HCT116 (cell line): ENCODE measurements around the gene SPOCD1. TPM values are rescaled to one million over a fixed set of nuclear protein-coding genes. Genes with fewer than 3 reads are reported as not detected.

ENCODE experiments used
- ATAC-seq: fragments of 200-7000 bp; cut with Tn5 transposase; 2 replicates; pipeline ENCODE4 v1.9.1; 2020; ENCODE audit warnings: mild to moderate bottlenecking, moderate library complexity
- BruUV-seq: library from RNA; stranded (reverse); fragments of 400-500 nt; replicated peaks from 2 replicates; lab custom pipeline; 2021; lab: Mats Ljungman, UMichigan
- CTCF ChIA-PET: fragments of 300-600 bp; sonication (Branson Sonifier 250); formaldehyde crosslinking; loops from one replicate; lab custom pipeline; 2021; ENCODE audit warnings: antibody characterized with exemption; lab: Charles Lee
- POLR2A ChIA-PET: fragments of 300-600, 350-600 bp; sonication (Branson Sonifier 250); formaldehyde crosslinking; loops from one replicate; lab custom pipeline; 2021; ENCODE audit warnings: antibody characterized with exemption; lab: Charles Lee
- RAD21 ChIA-PET, 2 experiments: fragments of 300-600 bp; sonication (Branson Sonifier 250); formaldehyde crosslinking; loops; one replicate each; lab custom pipeline; 2023; ENCODE audit warnings: low total read pairs in 2 of 2; ENCODE audit not compliant: uncharacterized antibody in 2 of 2, unreplicated experiment in 2 of 2, low non-redundant PET in 1 of 2; lab: Charles Lee
- DNase-seq: peaks from one replicate; pipeline ENCODE4 v3.0.0-alpha.2; 2010; ENCODE audit warnings: low read depth, low spot score
- H2AFZ ChIP-seq: fragments of 200-600 bp; shearing (Covaris generic), sonication (generic); 2 replicates; pipeline ENCODE4 v1.6.1; 2017; ENCODE audit warnings: low read depth, mixed run types, mixed read lengths, antibody characterized with exemption, low read length; ENCODE audit not compliant: poor library complexity, severe bottlenecking
- H3K27ac ChIP-seq: 2 replicates; pipeline ENCODE4 v1.5.1; 2012; ENCODE audit warnings: low read depth, low read length
- H3K27me3 ChIP-seq: fragments of 200-600 bp; sonication (generic); 2 replicates; pipeline ENCODE4 v1.6.1; 2016; ENCODE audit warnings: mixed run types, low read length, mixed read lengths; ENCODE audit not compliant: insufficient read depth
- H3K36me3 ChIP-seq, 2 experiments: fragments of 200-500 bp in 1 of 2; fragments of 200-600 bp in 1 of 2; sonication (Bioruptor generic) in 1 of 2; sonication (generic) in 1 of 2; 2 replicates each; pipeline versions ENCODE4 v1.5.1 to v1.6.1; 2014 to 2016; ENCODE audit warnings: low read length in 2 of 2, inconsistent platforms in 1 of 2, mixed read lengths in 1 of 2, mixed run types in 1 of 2; ENCODE audit not compliant: insufficient read depth in 2 of 2, control insufficient read depth in 1 of 2
- H3K4me1 ChIP-seq, 2 experiments: fragments of 200-600 bp in 1 of 2; sonication (generic) in 1 of 2; 2 replicates each; pipeline versions ENCODE4 v1.5.1 to v1.6.1; 2012 to 2017; ENCODE audit warnings: low read length in 2 of 2, inconsistent platforms in 1 of 2, mild to moderate bottlenecking in 1 of 2, mixed read lengths in 1 of 2, mixed run types in 1 of 2, moderate library complexity in 1 of 2; ENCODE audit not compliant: insufficient read depth in 2 of 2, control insufficient read depth in 1 of 2
- H3K4me2 ChIP-seq: fragments of 200-600 bp; sonication (generic); 2 replicates; pipeline ENCODE4 v1.6.1; 2017; ENCODE audit warnings: mixed run types, low read length, mixed read lengths
- H3K4me3 ChIP-seq, 2 experiments: fragments of 200-600 bp in 1 of 2; sonication (generic) in 1 of 2; replicated peaks in 1 of 2; 2 replicates each; pipeline ENCODE4 v1.5.1; 2011 to 2016; ENCODE audit warnings: low read length in 2 of 2, control low read depth in 1 of 2, low read depth in 1 of 2, mild to moderate bottlenecking in 1 of 2, mixed read lengths in 1 of 2, mixed run types in 1 of 2
- H3K79me2 ChIP-seq: fragments of 200-600 bp; sonication (generic); 2 replicates; pipeline ENCODE4 v1.6.1; 2017; ENCODE audit warnings: mild to moderate bottlenecking, mixed run types, low read length, moderate library complexity, mixed read lengths; ENCODE audit not compliant: insufficient read depth
- H3K9ac ChIP-seq: fragments of 200-600 bp; sonication (generic); 2 replicates; pipeline ENCODE4 v1.6.1; 2016; ENCODE audit warnings: low read length, mixed read lengths
- H3K9me2 ChIP-seq: fragments of 200-600 bp; sonication (generic), shearing (Covaris generic); 2 replicates; pipeline ENCODE4 v1.6.1; 2017; ENCODE audit warnings: mixed run types, mild to moderate bottlenecking, moderate library complexity; ENCODE audit not compliant: insufficient read depth
- H3K9me3 ChIP-seq, 2 experiments: fragments of 200-500 bp in 1 of 2; fragments of 200-600 bp in 1 of 2; sonication (Bioruptor generic) in 1 of 2; sonication (generic) in 1 of 2; 2 replicates each; pipeline ENCODE4 v1.6.1; 2014 to 2017; ENCODE audit warnings: low read length in 2 of 2, mixed read lengths in 2 of 2, inconsistent platforms in 1 of 2, low read depth in 1 of 2, mild to moderate bottlenecking in 1 of 2, mixed run types in 1 of 2, moderate library complexity in 1 of 2; ENCODE audit not compliant: control insufficient read depth in 1 of 2, insufficient read depth in 1 of 2
- H4K20me1 ChIP-seq: fragments of 200-600 bp; sonication (generic), shearing (Covaris generic); 2 replicates; pipeline ENCODE4 v1.6.1; 2017; ENCODE audit warnings: mixed run types, mild to moderate bottlenecking, moderate library complexity; ENCODE audit not compliant: insufficient read depth
- CBX3 ChIP-seq: IDR thresholded peaks from 2 replicates; pipeline ENCODE4 v1.6.1; 2012; ENCODE audit warnings: low read depth
- POLR2A ChIP-seq: IDR thresholded peaks from 2 replicates; pipeline ENCODE4 v1.7.0; 2011; ENCODE audit warnings: borderline replicate concordance; ENCODE audit not compliant: insufficient read depth, insufficient read length; ENCODE audit errors: extremely low read depth
- POLR2AphosphoS5 ChIP-seq: IDR thresholded peaks from 2 replicates; pipeline ENCODE4 v1.6.1; 2011; ENCODE audit warnings: mild to moderate bottlenecking, low read depth, low read length, moderate library complexity
- SIN3A ChIP-seq: IDR thresholded peaks from 2 replicates; pipeline ENCODE4 v1.6.1; 2012; ENCODE audit warnings: low read depth
- TCF7L2 ChIP-seq: IDR thresholded peaks from 2 replicates; pipeline ENCODE4 v1.7.0; 2011; ENCODE audit warnings: borderline replicate concordance, inconsistent platforms; ENCODE audit not compliant: insufficient read depth, insufficient read length; ENCODE audit errors: extremely low read depth
- YY1 ChIP-seq: IDR thresholded peaks from 2 replicates; pipeline ENCODE4 v1.6.1; 2011; ENCODE audit warnings: low read length, low read depth, moderate library complexity, mild to moderate bottlenecking; ENCODE audit not compliant: insufficient replicate concordance; ENCODE audit errors: extremely low read depth
- intact Hi-C: fragments of 100-400 bp; cut with micrococcal nuclease; formaldehyde crosslinking; loops from 2 replicates; pipeline ENCODE4 v1.10.0; 2022
- total RNA-seq: library from RNA; stranded (reverse); gene quantifications from one replicate; pipeline ENCODE4 v1.2.1, GENCODE V29; 2021; ENCODE audit not compliant: unreplicated experiment
- TF ChIP-seq, protein P1 (sequence below): IDR thresholded peaks from 2 replicates; pipeline ENCODE4 v1.6.1; 2012; ENCODE audit warnings: low read depth

Gene SPOCD1
- total RNA-seq, 1 experiment from 2014 or later = 5.0 TPM

DNA sequence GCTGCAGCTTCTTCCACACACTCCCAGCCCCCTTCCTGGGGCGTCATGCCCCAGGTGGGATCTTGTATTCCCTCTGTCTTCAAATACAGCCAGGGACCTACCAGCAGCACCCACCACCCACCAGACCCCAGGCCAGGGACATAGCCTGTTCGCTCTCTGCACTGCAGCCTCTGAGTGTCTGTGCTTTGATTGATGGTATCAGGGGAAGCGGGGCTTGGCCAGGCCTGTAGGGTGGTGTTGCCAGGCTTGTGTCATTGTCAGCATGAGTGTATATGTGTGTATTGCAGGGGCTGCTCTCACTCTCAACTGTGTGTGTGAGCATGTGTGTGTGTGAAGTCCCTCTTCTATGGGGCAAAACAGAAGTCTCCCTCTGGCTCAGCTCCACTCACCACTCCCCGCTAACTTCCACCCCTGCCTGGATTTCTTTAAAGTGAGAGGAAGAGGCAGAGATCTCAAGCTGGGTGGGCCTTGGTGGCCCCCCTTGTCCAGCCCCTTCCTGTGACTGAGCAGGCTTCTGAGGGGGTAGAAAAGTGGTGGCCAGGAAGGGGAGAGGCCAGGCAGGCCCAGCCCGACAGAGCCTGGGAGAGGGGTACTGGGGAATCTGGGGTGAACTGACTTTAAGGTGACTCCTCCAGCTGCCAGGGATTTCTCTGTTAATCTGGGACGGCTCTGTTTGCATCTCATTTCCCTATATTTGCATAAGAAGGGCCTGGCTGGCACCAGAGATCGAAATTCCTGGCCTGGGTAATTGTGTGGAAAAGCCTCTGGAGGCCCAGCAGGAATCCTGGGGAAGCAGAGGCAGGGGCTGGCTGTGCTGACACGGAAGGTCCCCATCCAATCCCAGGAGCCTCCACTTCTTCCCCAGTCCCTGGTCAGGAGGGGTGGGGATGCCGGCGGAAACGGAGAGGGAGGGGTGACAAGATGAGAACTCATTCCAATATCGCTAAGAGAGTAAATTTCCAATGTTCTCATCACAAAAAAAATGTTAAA is 33.1 kb downstream of the SPOCD1 start:
- Histone ChIP-seq H3K4me1 (peaks cover 0 to 17% of the 10 kb centered on the region in 2 experiments; a peak in 3 of 4 replicates), H3K4me2 (no peak overlapping the region), H3K9ac (no peak overlapping the region), H3K27ac (no peak overlapping the region), H3K4me3 (no peak overlapping the region), H2AFZ (no peak overlapping the region), H4K20me1 (no peaks in the 10 kb centered on the region), H3K79me2 (no peaks in the 10 kb centered on the region), H3K9me3 (no peaks in the 10 kb centered on the region), H3K9me2 (no peaks in the 10 kb centered on the region), H3K36me3 (no peaks in the 10 kb centered on the region), H3K27me3 (no peaks in the 10 kb centered on the region)
- ChIA-PET CTCF (no interaction called here), POLR2A (no interaction called here), RAD21 (no interaction called here)
- DNase-seq (no peak), ATAC-seq (no peak)
- TF ChIP-seq SIN3A = no peak
- TF ChIP-seq TCF7L2 = no peak
- no peak for TF ChIP-seq POLR2AphosphoS5
- no peak for TF ChIP-seq POLR2A
- no peak for TF ChIP-seq YY1
- TF ChIP-seq, protein P1, sequence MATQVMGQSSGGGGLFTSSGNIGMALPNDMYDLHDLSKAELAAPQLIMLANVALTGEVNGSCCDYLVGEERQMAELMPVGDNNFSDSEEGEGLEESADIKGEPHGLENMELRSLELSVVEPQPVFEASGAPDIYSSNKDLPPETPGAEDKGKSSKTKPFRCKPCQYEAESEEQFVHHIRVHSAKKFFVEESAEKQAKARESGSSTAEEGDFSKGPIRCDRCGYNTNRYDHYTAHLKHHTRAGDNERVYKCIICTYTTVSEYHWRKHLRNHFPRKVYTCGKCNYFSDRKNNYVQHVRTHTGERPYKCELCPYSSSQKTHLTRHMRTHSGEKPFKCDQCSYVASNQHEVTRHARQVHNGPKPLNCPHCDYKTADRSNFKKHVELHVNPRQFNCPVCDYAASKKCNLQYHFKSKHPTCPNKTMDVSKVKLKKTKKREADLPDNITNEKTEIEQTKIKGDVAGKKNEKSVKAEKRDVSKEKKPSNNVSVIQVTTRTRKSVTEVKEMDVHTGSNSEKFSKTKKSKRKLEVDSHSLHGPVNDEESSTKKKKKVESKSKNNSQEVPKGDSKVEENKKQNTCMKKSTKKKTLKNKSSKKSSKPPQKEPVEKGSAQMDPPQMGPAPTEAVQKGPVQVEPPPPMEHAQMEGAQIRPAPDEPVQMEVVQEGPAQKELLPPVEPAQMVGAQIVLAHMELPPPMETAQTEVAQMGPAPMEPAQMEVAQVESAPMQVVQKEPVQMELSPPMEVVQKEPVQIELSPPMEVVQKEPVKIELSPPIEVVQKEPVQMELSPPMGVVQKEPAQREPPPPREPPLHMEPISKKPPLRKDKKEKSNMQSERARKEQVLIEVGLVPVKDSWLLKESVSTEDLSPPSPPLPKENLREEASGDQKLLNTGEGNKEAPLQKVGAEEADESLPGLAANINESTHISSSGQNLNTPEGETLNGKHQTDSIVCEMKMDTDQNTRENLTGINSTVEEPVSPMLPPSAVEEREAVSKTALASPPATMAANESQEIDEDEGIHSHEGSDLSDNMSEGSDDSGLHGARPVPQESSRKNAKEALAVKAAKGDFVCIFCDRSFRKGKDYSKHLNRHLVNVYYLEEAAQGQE = no peak
- TF ChIP-seq CBX3 = no peak
- no TSS peak for BruUV-seq
- intact Hi-C loops = loop anchor here (10.0 kb wide), 1 partner anchor 598 kb away; no protein-coding TSS in a partner anchor
